Neuronal stem cell (in vitro differentiated cells): Measurements from ENCODE around the gene GRIK2.
A peak's percentile ranks its signal among the peaks of the same experiment; 100 is the strongest.

Experiments
- DNase-seq: peaks from one replicate; pipeline ENCODE4 v3.0.0-alpha.2; 2013; ENCODE audit warnings: low spot score
- H2AFZ ChIP-seq: one replicate; pipeline ENCODE4 v1.6.1; 2013; ENCODE audit warnings: mild to moderate bottlenecking, low read length, inconsistent platforms
- H2AK5ac ChIP-seq: 2 replicates; pipeline ENCODE4 v1.6.1; 2013; ENCODE audit warnings: low read depth, mild to moderate bottlenecking, inconsistent platforms, low read length, moderate library complexity, mixed read lengths
- H2BK120ac ChIP-seq: 2 replicates; pipeline ENCODE4 v1.6.1; 2013; ENCODE audit warnings: low read depth, mild to moderate bottlenecking, inconsistent platforms, low read length, moderate library complexity, mixed read lengths
- H2BK12ac ChIP-seq: one replicate; pipeline ENCODE4 v1.6.1; 2013; ENCODE audit warnings: low read length, inconsistent platforms
- H2BK15ac ChIP-seq: 2 replicates; pipeline ENCODE4 v1.6.1; 2013; ENCODE audit warnings: mild to moderate bottlenecking, low read length, inconsistent platforms, mixed read lengths
- H2BK5ac ChIP-seq: one replicate; pipeline ENCODE4 v1.6.1; 2013; ENCODE audit warnings: inconsistent platforms, mild to moderate bottlenecking, low read length, moderate library complexity
- H3K14ac ChIP-seq: one replicate; pipeline ENCODE4 v1.6.1; 2013; ENCODE audit warnings: low read length, inconsistent platforms
- H3K18ac ChIP-seq: 2 replicates; pipeline ENCODE4 v1.6.1; 2013; ENCODE audit warnings: low read length, inconsistent platforms
- H3K23ac ChIP-seq: 2 replicates; pipeline ENCODE4 v1.6.1; 2013; ENCODE audit warnings: low read depth, mild to moderate bottlenecking, mixed read lengths, low read length, inconsistent platforms; ENCODE audit not compliant: poor library complexity
- H3K27ac ChIP-seq: replicated peaks from 3 replicates; pipeline ENCODE4 v1.5.1; 2013; ENCODE audit warnings: low read length, inconsistent platforms
- H3K27me3 ChIP-seq, 3 experiments: 2 replicates each; pipeline ENCODE4 v1.6.1; 2013; ENCODE audit warnings: low read length in 3 of 3, mild to moderate bottlenecking in 2 of 3, inconsistent platforms in 1 of 3, low read depth in 1 of 3, mixed read lengths in 1 of 3, moderate library complexity in 1 of 3; ENCODE audit not compliant: control insufficient read depth in 3 of 3, insufficient read depth in 3 of 3
- H3K36me3 ChIP-seq, 2 donors: replicated peaks in 1 of 2; 2 replicates each; pipeline ENCODE4 v1.6.1; 2013; ENCODE audit warnings: low read length in 2 of 2; ENCODE audit not compliant: control insufficient read depth in 2 of 2, insufficient read depth in 2 of 2
- H3K4ac ChIP-seq: 2 replicates; pipeline ENCODE4 v1.6.1; 2013; ENCODE audit warnings: inconsistent platforms, mild to moderate bottlenecking, low read length, moderate library complexity
- H3K4me1 ChIP-seq, 2 donors: 1 replicate in 1 of 2; 2 replicates in 1 of 2; pipeline ENCODE4 v1.6.1; 2013; ENCODE audit warnings: low read length in 2 of 2, low read depth in 1 of 2; ENCODE audit not compliant: control insufficient read depth in 2 of 2, insufficient read depth in 1 of 2
- H3K4me2 ChIP-seq: one replicate; pipeline ENCODE4 v1.6.1; 2013; ENCODE audit warnings: mild to moderate bottlenecking, low read length, inconsistent platforms; ENCODE audit not compliant: insufficient read depth, poor library complexity, severe bottlenecking
- H3K4me3 ChIP-seq, 2 donors: 2 replicates each; pipeline ENCODE4 v1.5.1; 2013; ENCODE audit warnings: low read length in 2 of 2, mild to moderate bottlenecking in 2 of 2, inconsistent platforms in 1 of 2, moderate library complexity in 1 of 2
- H3K79me1 ChIP-seq: one replicate; pipeline ENCODE4 v1.6.1; 2013; ENCODE audit warnings: low read depth, mild to moderate bottlenecking, inconsistent platforms, low read length, moderate library complexity
- H3K9ac ChIP-seq: one replicate; pipeline ENCODE4 v1.6.1; 2013; ENCODE audit warnings: mild to moderate bottlenecking, low read depth, low read length, inconsistent platforms; ENCODE audit not compliant: poor library complexity
- H3K9me3 ChIP-seq, 2 donors: replicated peaks in 1 of 2; 2 replicates each; pipeline versions ENCODE3 to v1.6.1; 2013; ENCODE audit warnings: low read length in 2 of 2, mild to moderate bottlenecking in 2 of 2, inconsistent platforms in 1 of 2, low read depth in 1 of 2, mixed read lengths in 1 of 2, moderate library complexity in 1 of 2; ENCODE audit not compliant: control insufficient read depth in 2 of 2, insufficient read depth in 1 of 2
- H4K8ac ChIP-seq: one replicate; pipeline ENCODE4 v1.6.1; 2013; ENCODE audit warnings: low read depth, mild to moderate bottlenecking, inconsistent platforms, low read length, moderate library complexity
- H4K91ac ChIP-seq: one replicate; pipeline ENCODE4 v1.6.1; 2013; ENCODE audit warnings: low read length, low read depth, mild to moderate bottlenecking, inconsistent platforms; ENCODE audit not compliant: poor library complexity
- WGBS, 2 donors: extraction: QIAGEN DNeasy Blood & Tissue Kit; methylation state at CpG; one replicate each; pipeline ENCODE4 v1.1.7; 2013; ENCODE audit warnings: missing lambda C conversion rate in 2 of 2, mixed read lengths in 1 of 2; ENCODE audit not compliant: insufficient read length in 2 of 2, insufficient replicate concordance in 1 of 2; ENCODE audit errors: extremely low coverage in 2 of 2; 5-methylcytosine and 5-hydroxymethylcytosine counted together

The GRIK2 gene

GRCh38 chr6:101577091-101577490, 183.6 kb downstream of the GRIK2 start:
- H2BK12ac ChIP-seq = no peak overlapping the region
- H3K4ac ChIP-seq = no peak overlapping the region
- H3K4me2 ChIP-seq = no peak overlapping the region
- H2AK5ac ChIP-seq = no peak overlapping the region
- no peaks in the 10 kb centered on the region for H3K27me3 ChIP-seq
- H2BK120ac ChIP-seq = no peak overlapping the region
- no peak overlapping the region for H3K18ac ChIP-seq
- no peaks in the 10 kb centered on the region for H3K4me1 ChIP-seq
- H2BK5ac ChIP-seq = no peak overlapping the region
- no peak overlapping the region for H3K23ac ChIP-seq
- peaks cover 0 to 1% of the 10 kb centered on the region in 2 donors for H3K9me3 ChIP-seq
- H3K14ac ChIP-seq = no peak overlapping the region
- H2AFZ ChIP-seq = no peak overlapping the region
- H3K4me3 ChIP-seq = no peak overlapping the region
- H3K36me3 ChIP-seq = no peaks in the 10 kb centered on the region
- H3K79me1 ChIP-seq = no peaks in the 10 kb centered on the region
- no peak overlapping the region for H4K8ac ChIP-seq
- H3K27ac ChIP-seq = no peak overlapping the region
- no peak overlapping the region for H3K9ac ChIP-seq
- DNase-seq = no peak
- H2BK15ac ChIP-seq = no peak overlapping the region
- no peak overlapping the region for H4K91ac ChIP-seq

- Histone ChIP-seq H3K18ac (no peak overlapping the region), H3K27ac (no peak overlapping the region), H3K4me1 (peaks cover 5 to 6% of the 10 kb centered on the region in 2 donors), H3K14ac (no peak overlapping the region), H3K27me3 (no peaks in the 10 kb centered on the region), H2BK120ac (no peak overlapping the region), H4K91ac (no peak overlapping the region), H3K23ac (no peak overlapping the region), H2BK15ac (no peak overlapping the region), H2BK12ac (no peak overlapping the region), H3K79me1 (no peaks in the 10 kb centered on the region), H2AK5ac (no peak overlapping the region), H4K8ac (no peak overlapping the region), H3K4me3 (no peak overlapping the region), H3K36me3 (no peaks in the 10 kb centered on the region), H2AFZ (no peak overlapping the region), H3K4ac (no peak overlapping the region), H3K4me2 (no peak overlapping the region), H2BK5ac (no peak overlapping the region), H3K9me3 (peaks cover 0 to 1% of the 10 kb centered on the region in 2 donors), H3K9ac (no peak overlapping the region)
- DNase-seq = no peak
- no CpG with 5 or more reads among the region's 1 CpG for WGBS, 2 donors
These were observed 184.8 kb downstream of the GRIK2 start for GRCh38 chr6:101578306-101578705.

- Histone ChIP-seq H3K4me2 (no peak overlapping the region), H3K36me3 (no peaks in the 10 kb centered on the region), H3K14ac (no peak overlapping the region), H3K9me3 (peaks cover 0 to 1% of the 10 kb centered on the region in 2 donors), H2BK120ac (no peak overlapping the region), H2BK5ac (no peak overlapping the region), H3K4me3 (no peak overlapping the region), H3K4me1 (peaks cover 5 to 6% of the 10 kb centered on the region in 2 donors), H2BK15ac (no peak overlapping the region), H4K91ac (no peak overlapping the region), H2AK5ac (no peak overlapping the region), H2AFZ (peak overlapping the region; percentile 67), H3K4ac (no peak overlapping the region), H3K27me3 (no peaks in the 10 kb centered on the region), H3K27ac (no peak overlapping the region), H4K8ac (no peak overlapping the region), H3K18ac (no peak overlapping the region), H3K9ac (no peak overlapping the region), H3K23ac (no peak overlapping the region), H3K79me1 (no peaks in the 10 kb centered on the region), H2BK12ac (no peak overlapping the region)
- DNase-seq = peak; percentile 8
These were observed 189.3 kb downstream of the GRIK2 start for GRCh38 chr6:101582792-101583191.

DNA sequence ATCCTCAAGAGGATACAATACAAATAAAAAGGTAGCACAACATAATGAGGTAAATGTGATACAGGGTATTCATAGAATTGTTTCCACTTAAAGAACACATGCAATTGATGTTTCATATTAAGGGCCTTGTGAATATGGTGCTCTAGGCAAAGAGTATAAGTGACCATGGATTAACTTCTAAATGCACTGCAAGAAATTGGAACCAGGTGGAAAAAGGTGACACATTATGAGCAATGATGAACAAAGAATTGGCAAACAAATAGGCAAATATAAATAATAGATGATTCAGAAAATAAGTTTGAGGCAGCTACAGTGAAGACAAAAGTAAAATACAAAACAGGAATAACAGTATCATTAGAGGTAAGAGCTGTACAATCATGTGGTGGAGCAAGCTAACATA, 192.0 kb downstream of the GRIK2 start:
- no peak overlapping the region for H3K4me2 ChIP-seq
- no peak overlapping the region for H3K23ac ChIP-seq
- no peak overlapping the region for H2BK5ac ChIP-seq
- no peak overlapping the region for H2BK12ac ChIP-seq
- H3K9ac ChIP-seq = no peak overlapping the region
- no peak overlapping the region for H2BK120ac ChIP-seq
- H3K36me3 ChIP-seq = no peaks in the 10 kb centered on the region
- H2BK15ac ChIP-seq = no peak overlapping the region
- no peak overlapping the region for H4K8ac ChIP-seq
- H4K91ac ChIP-seq = no peak overlapping the region
- H3K27me3 ChIP-seq = no peaks in the 10 kb centered on the region
- no peak overlapping the region for H3K4ac ChIP-seq
- no peak overlapping the region for H3K14ac ChIP-seq
- no peaks in the 10 kb centered on the region for H3K9me3 ChIP-seq
- H2AFZ ChIP-seq = no peak overlapping the region
- H3K27ac ChIP-seq = no peak overlapping the region
- peaks cover 5 to 6% of the 10 kb centered on the region in 2 donors for H3K4me1 ChIP-seq
- no peak overlapping the region for H3K18ac ChIP-seq
- no peak for DNase-seq
- H3K79me1 ChIP-seq = no peaks in the 10 kb centered on the region
- H3K4me3 ChIP-seq = no peak overlapping the region
- H2AK5ac ChIP-seq = no peak overlapping the region
